ENCODE data around the gene LBH. TPM values are rescaled to one million over a fixed set of nuclear protein-coding genes. Genes with fewer than 3 reads are reported as not detected.

Gene LBH
- total and polyA plus RNA-seq, 4 donors = 22.9 to 133 (median 81.3) TPM

DNA sequence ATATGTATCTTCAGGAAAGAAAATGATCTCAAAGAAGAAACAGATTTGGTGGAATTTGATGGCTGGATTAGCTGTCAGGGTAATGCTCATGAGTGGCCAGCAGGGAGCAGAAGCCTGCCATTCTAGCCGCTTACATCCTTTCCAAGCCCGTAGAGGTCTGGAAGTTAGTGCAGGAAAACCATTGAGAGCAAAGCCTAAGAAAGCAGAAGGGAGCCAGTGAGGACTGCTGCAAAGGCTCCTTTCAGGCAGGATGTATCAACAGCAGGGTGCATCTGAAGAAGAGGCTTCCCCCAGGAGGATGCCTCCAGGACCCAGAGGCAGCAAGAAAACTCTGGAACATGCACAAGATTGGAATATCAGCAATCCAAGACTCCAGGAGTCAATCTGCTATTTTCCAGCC lies 22.9 kb upstream of the LBH start:
- no peak overlapping the region for H3K27ac ChIP-seq (ENCODE audit: low read depth in 1 of 2, low read length in 1 of 2)
- WGBS, 2 donors = 0% methylated on average over 2 of the region's 2 CpGs
- TF ChIP-seq CTCF (IDR thresholded peaks at IDR 0.05; ENCODE audit: control extremely low read depth, extremely low read depth) = peak; percentile 93

GRCh38 chr2:30209227-30209626 lies 22.1 kb upstream of the LBH start:
- WGBS, 2 donors = 80% methylated on average over 1 of the region's 2 CpGs; no CpG with 5 or more reads in 1 of the 2 donors
- ATAC-seq (ENCODE audit: insufficient read depth, low FRiP score) = no peak
- Histone ChIP-seq H3K4me1 (ENCODE audit: control insufficient read depth in 5 of 5, insufficient read depth in 5 of 5, low read length in 5 of 5) (peaks cover 0 to 7% (median 2%) of the 10 kb centered on the region in 5 donors), H3K9me3 (ENCODE audit: control insufficient read depth in 4 of 4, insufficient read depth in 3 of 4, low read length in 3 of 4) (no peaks in the 10 kb centered on the region), H3K4me3 (no peak overlapping the region), H3K9ac (ENCODE audit: insufficient read depth in 1 of 2, low read length in 2 of 2) (no peak overlapping the region), H3K27me3 (ENCODE audit: control insufficient read depth in 3 of 3, insufficient read depth in 3 of 3, low read length in 2 of 3) (no peaks in the 10 kb centered on the region), H3K36me3 (ENCODE audit: control insufficient read depth in 4 of 4, insufficient read depth in 4 of 4, low read length in 4 of 4) (no peaks in the 10 kb centered on the region), H3K27ac (ENCODE audit: low read depth in 1 of 2, low read length in 1 of 2) (no peak overlapping the region)
- DNase-seq = no peak
- TF ChIP-seq CTCF (IDR thresholded peaks at IDR 0.05; ENCODE audit: control extremely low read depth, extremely low read depth) = no peak

More for the DNA sequence above, 22.9 kb upstream of the LBH start:
- Histone ChIP-seq H3K9me3 (ENCODE audit: control insufficient read depth in 4 of 4, insufficient read depth in 3 of 4, low read length in 3 of 4) (no peaks in the 10 kb centered on the region), H3K27me3 (ENCODE audit: control insufficient read depth in 3 of 3, insufficient read depth in 3 of 3, low read length in 2 of 3) (no peaks in the 10 kb centered on the region), H3K36me3 (ENCODE audit: control insufficient read depth in 4 of 4, insufficient read depth in 4 of 4, low read length in 4 of 4) (no peaks in the 10 kb centered on the region), H3K4me3 (no peak overlapping the region), H3K9ac (ENCODE audit: insufficient read depth in 1 of 2, low read length in 2 of 2) (no peak overlapping the region), H3K4me1 (ENCODE audit: control insufficient read depth in 5 of 5, insufficient read depth in 5 of 5, low read length in 5 of 5) (peaks cover 0 to 7% (median 2%) of the 10 kb centered on the region in 5 donors)
- peak; percentile 87 for ATAC-seq (ENCODE audit: insufficient read depth, low FRiP score)
- peak; percentile 73 to 89 (median 85) for DNase-seq

DNA sequence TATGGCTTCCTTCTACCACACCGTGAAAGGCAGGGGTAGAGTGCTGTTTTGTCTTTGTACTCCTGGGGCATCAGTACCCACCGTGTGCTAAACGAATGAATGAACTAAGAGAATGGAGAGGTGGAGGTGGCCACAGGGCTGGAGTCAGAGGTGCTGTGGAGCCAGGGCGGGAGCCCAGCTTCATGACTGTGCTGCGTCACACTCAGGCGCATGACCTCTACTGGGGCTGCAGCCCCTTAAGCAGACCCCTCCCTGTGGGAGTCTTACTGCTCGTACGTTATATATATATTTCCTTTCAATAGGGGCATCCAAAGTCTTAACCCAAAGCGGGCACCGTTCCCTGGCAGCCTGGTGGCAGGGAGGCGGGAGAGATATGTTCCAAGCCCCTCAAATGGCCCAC lies 18.0 kb upstream of the LBH start:
- TF ChIP-seq CTCF (IDR thresholded peaks at IDR 0.05; ENCODE audit: control extremely low read depth, extremely low read depth) = no peak
- Histone ChIP-seq H3K4me3 (no peak overlapping the region), H3K4me1 (ENCODE audit: control insufficient read depth in 5 of 5, insufficient read depth in 5 of 5, low read length in 5 of 5) (peaks cover 1 to 6% (median 2%) of the 10 kb centered on the region in 5 donors), H3K27me3 (ENCODE audit: control insufficient read depth in 3 of 3, insufficient read depth in 3 of 3, low read length in 2 of 3) (no peaks in the 10 kb centered on the region), H3K27ac (ENCODE audit: low read depth in 1 of 2, low read length in 1 of 2) (peak overlapping the region in 1 of 2 donors; percentile 62), H3K36me3 (ENCODE audit: control insufficient read depth in 4 of 4, insufficient read depth in 4 of 4, low read length in 4 of 4) (no peaks in the 10 kb centered on the region), H3K9me3 (ENCODE audit: control insufficient read depth in 4 of 4, insufficient read depth in 3 of 4, low read length in 3 of 4) (no peaks in the 10 kb centered on the region), H3K9ac (ENCODE audit: insufficient read depth in 1 of 2, low read length in 2 of 2) (no peak overlapping the region)
- ATAC-seq (ENCODE audit: insufficient read depth, low FRiP score) (no peak), DNase-seq (no peak)
- WGBS, 2 donors = 92 to 96% methylated on average over 11 of the region's 11 CpGs

DNA sequence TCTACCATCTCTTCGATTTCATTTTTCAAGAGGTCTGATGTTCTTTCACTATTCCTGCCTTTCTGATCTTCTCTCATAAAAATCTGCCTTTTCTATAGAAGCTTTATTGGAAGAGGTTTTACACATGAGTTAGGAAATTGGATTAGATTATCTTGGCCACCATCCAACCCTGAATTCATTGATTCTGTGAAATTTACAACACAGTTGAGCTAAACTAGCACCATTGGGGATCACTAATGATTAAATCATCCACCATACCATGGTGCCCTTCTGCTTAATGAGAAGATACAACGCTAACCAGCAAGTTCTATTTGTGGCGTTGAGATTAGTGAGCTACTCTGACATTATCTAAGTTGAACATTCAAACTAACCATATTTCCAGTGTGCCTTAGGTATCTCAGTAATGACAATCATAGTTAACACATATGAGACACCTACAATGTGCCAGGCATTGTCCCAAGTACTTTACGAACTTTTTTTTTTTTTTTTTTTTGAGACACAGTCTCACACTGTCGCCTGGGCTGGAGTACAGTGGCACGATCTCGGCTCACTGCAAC lies 17.3 kb upstream of the LBH start:
- DNase-seq (no peak), ATAC-seq (ENCODE audit: insufficient read depth, low FRiP score) (no peak)
- peak overlapping the region in 1 of 2 donors; percentile 62 for H3K27ac ChIP-seq (ENCODE audit: low read depth in 1 of 2, low read length in 1 of 2)
- WGBS, 2 donors = 96 to 98% methylated on average over 7 of the region's 7 CpGs
- no peaks in the 10 kb centered on the region for H3K36me3 ChIP-seq (ENCODE audit: control insufficient read depth in 4 of 4, insufficient read depth in 4 of 4, low read length in 4 of 4)
- no peak overlapping the region for H3K9ac ChIP-seq (ENCODE audit: insufficient read depth in 1 of 2, low read length in 2 of 2)
- H3K9me3 ChIP-seq (ENCODE audit: control insufficient read depth in 4 of 4, insufficient read depth in 3 of 4, low read length in 3 of 4) = no peaks in the 10 kb centered on the region
- peaks cover 0 to 7% (median 2%) of the 10 kb centered on the region in 5 donors for H3K4me1 ChIP-seq (ENCODE audit: control insufficient read depth in 5 of 5, insufficient read depth in 5 of 5, low read length in 5 of 5)
- H3K27me3 ChIP-seq (ENCODE audit: control insufficient read depth in 3 of 3, insufficient read depth in 3 of 3, low read length in 2 of 3) = no peaks in the 10 kb centered on the region
- no peak overlapping the region for H3K4me3 ChIP-seq
- no peak for TF ChIP-seq CTCF (IDR thresholded peaks at IDR 0.05; ENCODE audit: control extremely low read depth, extremely low read depth)
